K562 (cell line): ENCODE measurements around the gene CCPG1. TPM values are rescaled to one million over a fixed set of nuclear protein-coding genes. Genes with fewer than 3 reads are reported as not detected.

Experiments
- ATF7 ChIP-seq: fragments of 450-650 bp; IDR thresholded peaks from 2 replicates; pipeline ENCODE4 v1.7.1; 2014; ENCODE audit warnings: mild to moderate bottlenecking, moderate library complexity
- CHCHD3 ChIP-seq: fragments of 250-450 bp; sonication (Bioruptor Pico); IDR thresholded peaks from 2 replicates; pipeline ENCODE4 v2.1.2; 2022; ENCODE audit warnings: mild to moderate bottlenecking
- CSDE1 ChIP-seq, 2 experiments: fragments of 450-650 bp; IDR thresholded peaks; 2 replicates each; pipeline ENCODE4 v1.6.1; 2016; ENCODE audit warnings: mild to moderate bottlenecking in 1 of 2
- CXXC5 ChIP-seq: fragments of 250-450 bp; sonication (Bioruptor Pico); IDR thresholded peaks from 2 replicates; pipeline ENCODE4 v1.8.0; 2022; ENCODE audit warnings: inconsistent platforms, mild to moderate bottlenecking, moderate library complexity
- GTF2E2 ChIP-seq: fragments of 200-800 bp; sonication (Bioruptor generic); IDR thresholded peaks from 2 replicates; pipeline ENCODE4 v1.6.1; 2016; ENCODE audit warnings: missing genetic modification characterization, missing compliant biosample characterization
- HCFC1 ChIP-seq: IDR thresholded peaks from 2 replicates; pipeline ENCODE4 v1.6.1; 2012; ENCODE audit warnings: low read depth, low read length, improper control_type of control experiment
- ILF3 ChIP-seq: fragments of 450-650 bp; IDR thresholded peaks from 2 replicates; pipeline ENCODE4 v1.6.1; 2018; ENCODE audit warnings: antibody characterized with exemption, mild to moderate bottlenecking, moderate library complexity, borderline replicate concordance
- KHSRP ChIP-seq: fragments of 450-650 bp; IDR thresholded peaks from 2 replicates; pipeline ENCODE4 v1.6.1; 2017
- KLF16 ChIP-seq: IDR thresholded peaks from 2 replicates; pipeline ENCODE4 v1.6.1; 2016; ENCODE audit warnings: antibody characterized with exemption
- L3MBTL2 ChIP-seq: fragments of 450-650 bp; IDR thresholded peaks from 2 replicates; pipeline ENCODE4 v1.6.1; 2016; ENCODE audit warnings: mild to moderate bottlenecking, moderate library complexity
- POLR2AphosphoS5 ChIP-seq: IDR thresholded peaks from 2 replicates; pipeline ENCODE4 v1.6.1; 2011; ENCODE audit warnings: mild to moderate bottlenecking, low read depth, low read length, moderate library complexity; ENCODE audit not compliant: control insufficient read depth, insufficient read depth
- PTBP1 ChIP-seq: fragments of 200-400 bp; formaldehyde crosslinking; IDR thresholded peaks from 2 replicates; pipeline ENCODE4 v1.6.1; 2017; ENCODE audit warnings: low read depth, low read length
- RBFOX2 ChIP-seq: fragments of 200-400 bp; formaldehyde crosslinking; IDR thresholded peaks from 2 replicates; pipeline ENCODE4 v1.6.1; 2017; ENCODE audit warnings: low read depth, mild to moderate bottlenecking, low read length, moderate library complexity
- RNF2 ChIP-seq: sonication (generic); IDR thresholded peaks from 2 replicates; pipeline ENCODE4 v1.6.1; 2016
- TCF3 ChIP-seq: sonication (generic); formaldehyde crosslinking; IDR thresholded peaks from 2 replicates; pipeline ENCODE4 v1.4.0; 2020; ENCODE audit warnings: mild to moderate bottlenecking, missing genetic modification reagents
- ZBTB17 ChIP-seq: fragments of 450-650 bp; formaldehyde crosslinking; IDR thresholded peaks from 2 replicates; pipeline ENCODE4 v1.4.0; 2020; ENCODE audit warnings: mild to moderate bottlenecking
- ZBTB7A ChIP-seq: IDR thresholded peaks from 2 replicates; pipeline ENCODE4 v1.6.1; 2011; ENCODE audit warnings: low read depth, mild to moderate bottlenecking, low read length, moderate library complexity, borderline replicate concordance; ENCODE audit not compliant: control insufficient read depth
- ZSCAN29 ChIP-seq: fragments of 450-650 bp; IDR thresholded peaks from 2 replicates; pipeline ENCODE4 v1.6.1; 2017
- polyA plus RNA-seq, 8 experiments: library from polyadenylated mRNA; depleted of rRNA in 4 of 8; stranded (reverse) in 5 of 8; unstranded in 3 of 8; fragments of >200 nt; fragmentation: Nextera tagmentation in 2 of 8; fragmentation: Illumina TruSeq in 1 of 8; extraction: Ambion mirVana in 2 of 8; extraction: Trizol in 1 of 8; gene quantifications; 2 replicates each; pipeline versions ENCODE4 v1.2.1 to v1.2.3, GENCODE V29; 2011 to 2014; ENCODE audit warnings: inconsistent platforms in 1 of 8, missing spikeins in 1 of 8
- total RNA-seq, 7 experiments: library from RNA; depleted of rRNA in 6 of 7; stranded (reverse); fragments of >200 nt in 6 of 7; fragmentation: Illumina TruSeq in 2 of 7; extraction: Trizol in 2 of 7; gene quantifications; 2 replicates each; pipeline versions ENCODE4 v1.2.1 to v1.2.3, GENCODE V29; 2011 to 2021; ENCODE audit warnings: low replicate concordance in 1 of 7
- TF ChIP-seq, protein P1 (sequence below): sonication (generic); formaldehyde crosslinking; IDR thresholded peaks from 2 replicates; pipeline ENCODE4 v1.9.0; 2022; ENCODE audit warnings: mild to moderate bottlenecking, missing genetic modification reagents
- TF ChIP-seq, protein P2 (sequence below): fragments of 250-450 bp; sonication (Bioruptor Pico); IDR thresholded peaks from 2 replicates; pipeline ENCODE4 v1.5.0; 2021
- TF ChIP-seq, protein P3 (sequence below): fragments of 250-450 bp; sonication (Bioruptor Pico); IDR thresholded peaks from 2 replicates; pipeline ENCODE4 v1.9.0; 2021; ENCODE audit warnings: mild to moderate bottlenecking, inconsistent platforms
- TF ChIP-seq, protein P4 (sequence below): sonication (generic); formaldehyde crosslinking; IDR thresholded peaks from 2 replicates; pipeline ENCODE4 v1.8.1; 2023; ENCODE audit warnings: mild to moderate bottlenecking, missing genetic modification reagents
- TF ChIP-seq, protein P5 (sequence below): fragments of 250-450 bp; sonication (Bioruptor Pico); IDR thresholded peaks from 2 replicates; pipeline ENCODE4 v1.8.0; 2021; ENCODE audit warnings: moderate library complexity, mild to moderate bottlenecking, inconsistent platforms

Gene CCPG1
- total and polyA plus RNA-seq, 9 of the 15 experiments (the other 6 are each of a cell fraction or from before 2014, with no cell fraction given) = 33.0 to 54.9 (median 41.1) TPM

DNA sequence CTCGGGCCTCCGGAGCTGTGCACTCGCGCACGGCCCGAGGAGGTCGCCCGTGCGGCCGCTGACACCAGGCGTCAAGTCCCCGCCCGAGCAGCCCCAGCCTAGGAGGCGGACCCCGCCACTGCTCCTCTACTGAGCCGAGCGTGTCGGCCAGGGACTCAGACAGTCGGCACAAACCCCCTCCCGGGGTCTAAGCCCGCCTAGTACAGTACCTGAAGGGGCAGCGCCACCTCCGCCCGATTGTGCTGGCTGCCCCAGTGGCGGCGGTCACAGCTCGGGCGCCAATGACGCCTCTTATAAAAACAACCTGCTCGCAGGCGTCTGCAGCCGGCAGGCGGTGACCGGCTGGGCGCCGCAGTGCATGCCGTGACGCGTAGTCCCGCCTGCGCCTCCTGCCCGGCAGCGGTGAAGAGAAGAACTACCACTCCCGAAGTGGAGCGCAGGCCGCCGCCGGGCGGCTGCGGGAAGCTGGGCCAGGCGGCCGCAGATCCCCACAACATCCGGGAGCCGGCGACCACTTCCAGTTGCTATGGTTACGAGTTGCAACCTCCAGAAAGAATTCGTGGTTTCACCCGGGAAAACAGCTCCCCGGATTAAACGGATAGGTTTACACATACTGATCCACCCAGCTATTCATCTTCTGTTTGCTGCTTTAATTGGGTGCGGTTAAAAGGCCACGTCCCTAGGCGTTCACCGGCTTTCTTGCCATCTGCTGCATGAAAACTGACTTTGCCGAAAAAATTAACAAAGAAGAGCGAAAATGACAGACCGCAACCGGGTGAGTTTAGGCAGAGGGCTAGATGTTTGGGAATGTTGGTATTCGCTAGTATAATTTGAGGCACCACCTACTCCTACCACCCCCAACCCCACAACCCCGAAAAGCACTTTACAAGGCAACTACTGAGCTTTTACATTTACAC, at the start of gene CCPG1, which contains the start of gene PIERCE2 (continued):
- TF ChIP-seq, protein P1, sequence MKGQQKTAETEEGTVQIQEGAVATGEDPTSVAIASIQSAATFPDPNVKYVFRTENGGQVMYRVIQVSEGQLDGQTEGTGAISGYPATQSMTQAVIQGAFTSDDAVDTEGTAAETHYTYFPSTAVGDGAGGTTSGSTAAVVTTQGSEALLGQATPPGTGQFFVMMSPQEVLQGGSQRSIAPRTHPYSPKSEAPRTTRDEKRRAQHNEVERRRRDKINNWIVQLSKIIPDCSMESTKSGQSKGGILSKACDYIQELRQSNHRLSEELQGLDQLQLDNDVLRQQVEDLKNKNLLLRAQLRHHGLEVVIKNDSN = peak; percentile 35; the same call in 1 of the 2 replicates
- TF ChIP-seq ZBTB17 (CRISPR knock-in tag) (peak; percentile 86), ATF7 (peak; percentile 93), CSDE1 (IDR thresholded peaks at IDR 0.05) (peak in 1 of 2 experiments; percentile 95; a peak in 2 of 4 replicates), KLF16 (0 out of 2 replicates have a peak, but pooled peaks have one; percentile 38), GTF2E2 (tag) (peak; percentile 83; the same call in 1 of the 2 replicates), RBFOX2 (peak; percentile 98), ZBTB7A (peak; percentile 83), L3MBTL2 (peak; percentile 88), CHCHD3 (peak; percentile 67; the same call in 1 of the 2 replicates), POLR2AphosphoS5 (peak; percentile 66; the same call in 1 of the 2 replicates), KHSRP (no peak), CXXC5 (CRISPR knock-in tag) (peak; percentile 91), ZSCAN29 (0 out of 2 replicates have a peak, but pooled peaks have one; percentile 49), ILF3 (peak; percentile 32; the same call in 1 of the 2 replicates), RNF2 (peak; percentile 63), TCF3 (CRISPR knock-in tag) (0 out of 2 replicates have a peak, but pooled peaks have one; percentile 37), PTBP1 (no peak), HCFC1 (peak; percentile 95)
- TF ChIP-seq, protein P2, sequence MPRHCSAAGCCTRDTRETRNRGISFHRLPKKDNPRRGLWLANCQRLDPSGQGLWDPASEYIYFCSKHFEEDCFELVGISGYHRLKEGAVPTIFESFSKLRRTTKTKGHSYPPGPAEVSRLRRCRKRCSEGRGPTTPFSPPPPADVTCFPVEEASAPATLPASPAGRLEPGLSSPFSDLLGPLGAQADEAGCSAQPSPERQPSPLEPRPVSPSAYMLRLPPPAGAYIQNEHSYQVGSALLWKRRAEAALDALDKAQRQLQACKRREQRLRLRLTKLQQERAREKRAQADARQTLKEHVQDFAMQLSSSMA = 0 out of 2 replicates have a peak, but pooled peaks have one; percentile 59
- TF ChIP-seq, protein P3, sequence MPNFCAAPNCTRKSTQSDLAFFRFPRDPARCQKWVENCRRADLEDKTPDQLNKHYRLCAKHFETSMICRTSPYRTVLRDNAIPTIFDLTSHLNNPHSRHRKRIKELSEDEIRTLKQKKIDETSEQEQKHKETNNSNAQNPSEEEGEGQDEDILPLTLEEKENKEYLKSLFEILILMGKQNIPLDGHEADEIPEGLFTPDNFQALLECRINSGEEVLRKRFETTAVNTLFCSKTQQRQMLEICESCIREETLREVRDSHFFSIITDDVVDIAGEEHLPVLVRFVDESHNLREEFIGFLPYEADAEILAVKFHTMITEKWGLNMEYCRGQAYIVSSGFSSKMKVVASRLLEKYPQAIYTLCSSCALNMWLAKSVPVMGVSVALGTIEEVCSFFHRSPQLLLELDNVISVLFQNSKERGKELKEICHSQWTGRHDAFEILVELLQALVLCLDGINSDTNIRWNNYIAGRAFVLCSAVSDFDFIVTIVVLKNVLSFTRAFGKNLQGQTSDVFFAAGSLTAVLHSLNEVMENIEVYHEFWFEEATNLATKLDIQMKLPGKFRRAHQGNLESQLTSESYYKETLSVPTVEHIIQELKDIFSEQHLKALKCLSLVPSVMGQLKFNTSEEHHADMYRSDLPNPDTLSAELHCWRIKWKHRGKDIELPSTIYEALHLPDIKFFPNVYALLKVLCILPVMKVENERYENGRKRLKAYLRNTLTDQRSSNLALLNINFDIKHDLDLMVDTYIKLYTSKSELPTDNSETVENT (CRISPR knock-in tag) = peak; percentile 90
- TF ChIP-seq, protein P4, sequence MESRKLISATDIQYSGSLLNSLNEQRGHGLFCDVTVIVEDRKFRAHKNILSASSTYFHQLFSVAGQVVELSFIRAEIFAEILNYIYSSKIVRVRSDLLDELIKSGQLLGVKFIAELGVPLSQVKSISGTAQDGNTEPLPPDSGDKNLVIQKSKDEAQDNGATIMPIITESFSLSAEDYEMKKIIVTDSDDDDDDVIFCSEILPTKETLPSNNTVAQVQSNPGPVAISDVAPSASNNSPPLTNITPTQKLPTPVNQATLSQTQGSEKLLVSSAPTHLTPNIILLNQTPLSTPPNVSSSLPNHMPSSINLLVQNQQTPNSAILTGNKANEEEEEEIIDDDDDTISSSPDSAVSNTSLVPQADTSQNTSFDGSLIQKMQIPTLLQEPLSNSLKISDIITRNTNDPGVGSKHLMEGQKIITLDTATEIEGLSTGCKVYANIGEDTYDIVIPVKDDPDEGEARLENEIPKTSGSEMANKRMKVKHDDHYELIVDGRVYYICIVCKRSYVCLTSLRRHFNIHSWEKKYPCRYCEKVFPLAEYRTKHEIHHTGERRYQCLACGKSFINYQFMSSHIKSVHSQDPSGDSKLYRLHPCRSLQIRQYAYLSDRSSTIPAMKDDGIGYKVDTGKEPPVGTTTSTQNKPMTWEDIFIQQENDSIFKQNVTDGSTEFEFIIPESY (CRISPR knock-in tag) = peak; percentile 78; the same call in 1 of the 2 replicates
- TF ChIP-seq, protein P5, sequence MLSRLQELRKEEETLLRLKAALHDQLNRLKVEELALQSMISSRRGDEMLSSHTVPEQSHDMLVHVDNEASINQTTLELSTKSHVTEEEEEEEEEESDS (CRISPR knock-in tag) = no peak
